Heart left ventricle (tissue), 16 donors: ENCODE results near the gene CCDC137. TPM values are rescaled to one million over a fixed set of nuclear protein-coding genes. Genes with fewer than 3 reads are reported as not detected.

Experiments
- ATAC-seq, 4 donors: fragments of 200-7000 bp; cut with Tn5 transposase; one replicate each; pipeline ENCODE4 v1.9.1; 2020 to 2022; ENCODE audit warnings: moderate library complexity in 4 of 4, mild to moderate bottlenecking in 3 of 4, moderate number of reproducible peaks in 1 of 4
- DNase-seq, 5 donors: peaks; one replicate each; pipeline ENCODE4 v3.0.0-alpha.2; 2020
- H3K27ac ChIP-seq, 12 donors: fragments of 200-600 bp; sonication (generic) in 4 of 12; one replicate each; pipeline versions ENCODE4 v1.5.0 to v1.8.0; 2016 to 2022; ENCODE audit warnings: mild to moderate bottlenecking in 2 of 12
- H3K27me3 ChIP-seq, 9 donors: fragments of 200-600 bp; sonication (generic) in 2 of 9; one replicate each; pipeline versions ENCODE4 v1.5.1 to v1.8.0; 2016 to 2022; ENCODE audit warnings: mild to moderate bottlenecking in 3 of 9
- H3K36me3 ChIP-seq, 9 donors: fragments of 200-600 bp; sonication (generic) in 2 of 9; one replicate each; pipeline versions ENCODE4 v1.5.0 to v1.8.0; 2018 to 2022; ENCODE audit warnings: mild to moderate bottlenecking in 2 of 9
- H3K4me1 ChIP-seq, 12 donors: fragments of 200-600 bp; sonication (generic) in 4 of 12; one replicate each; pipeline versions ENCODE4 v1.5.0 to v1.8.0; 2016 to 2022; ENCODE audit warnings: mild to moderate bottlenecking in 3 of 12
- H3K4me3 ChIP-seq, 12 donors: fragments of 200-600 bp; sonication (generic) in 4 of 12; one replicate each; pipeline versions ENCODE4 v1.5.0 to v1.8.0; 2017 to 2022; ENCODE audit warnings: mild to moderate bottlenecking in 9 of 12, moderate library complexity in 4 of 12
- H3K9me3 ChIP-seq, 12 donors: fragments of 200-600 bp; sonication (generic) in 4 of 12; one replicate each; pipeline versions ENCODE4 v1.5.0 to v1.8.0; 2016 to 2022; ENCODE audit warnings: mild to moderate bottlenecking in 1 of 12
- CTCF ChIP-seq, 12 donors: fragments of 200-600 bp; sonication (generic) in 4 of 12; IDR thresholded peaks; one replicate each; pipeline versions ENCODE4 v1.5.0 to v1.8.0; 2018 to 2022; ENCODE audit warnings: antibody characterized with exemption in 12 of 12, mild to moderate bottlenecking in 5 of 12
- POLR2A ChIP-seq, 2 donors: fragments of 450-650 bp; IDR thresholded peaks; one replicate each; pipeline ENCODE4 v1.6.1; 2017; ENCODE audit warnings: antibody characterized with exemption in 2 of 2, mild to moderate bottlenecking in 2 of 2, moderate library complexity in 2 of 2
- WGBS, 4 donors: extraction: QIAGEN DNeasy Blood & Tissue Kit in 2 of 4; methylation state at CpG; one replicate each; pipeline versions ENCODE4 v1.1.5 to v1.1.7; 2013 to 2018; 5-methylcytosine and 5-hydroxymethylcytosine counted together
- intact Hi-C, 10 donors: fragments of 100-400 bp; cut with DNase I; formaldehyde crosslinking; loops; one replicate each; pipeline versions ENCODE4 v1.11.1 to v1.14.2; 2022
- polyA plus RNA-seq, 2 donors: library from polyadenylated mRNA; stranded (reverse); fragments of 200-250 nt; gene quantifications; one replicate each; pipeline ENCODE4 v1.2.3, GENCODE V29; 2013
- total RNA-seq, 9 donors: library from RNA; depleted of rRNA in 2 of 9; stranded (reverse); fragments of >200 nt in 2 of 9; fragmentation: NEBNext Ultra II Directional in 3 of 9; extraction: Animal tissue kit (Norgen Biotek cat#: 25700) in 3 of 9; gene quantifications; one replicate each; pipeline versions ENCODE4 v1.1.0 to v1.2.4, GENCODE V29; 2016 to 2023
- donor health status: ischemic (EF 13 %, LVEDD 7.1; RV severe dilation, severe dysfunction).
- donor health status: healthy with polysubstance abuse.
- donor health status: DM: no; HTN: yes; CAD: no.
- donor health status: DM: no; HTN: no; CAD: no.
- donor health status: ischemic (EF 25% LVEDD 6.9; RV normal size, moderate dysfunction).
- donor health status: ischemic (EF 25% LVEDD 5.7; RV mildly dilated, moderate dysfunction).
- donor health status: healthy.
- donor health status: DM: yes; HTN: yes; CAD: no.
- donor health status: ischemic (EF 35%, LVEDD 5.7; RV mildly dilated, moderate dysfunction).
- donor health status: nonischemic (EF 11% LVEDD 7.7; RV severe dilation, severe dysfunction).
- donor health status: DM: yes; HTN: yes; CAD: no.
- donor health status: PGD.
- donor health status: ischemic (EF 29% LVEDD 5.4; RV normal size, mild dysfunction).
- donor health status: nonischemic (EF 23%, LVEDD 6.1; RV moderate dilation, normal function).

The CCDC137 gene
- total and polyA plus RNA-seq, 11 donors, result 3.5 to 20.0 (median 7.8) TPM

- H3K4me1 ChIP-seq, result peaks cover 5 to 18% (median 14%) of the 10 kb centered on the region in 12 donors
- intact Hi-C loops, result no loop called here
- DNase-seq (no peak), ATAC-seq (no peak)
- peaks cover 0 to 87% (median 75%) of the 10 kb centered on the region in 9 donors for H3K36me3 ChIP-seq
- no peak overlapping the region for H3K4me3 ChIP-seq
- no peaks in the 10 kb centered on the region for H3K9me3 ChIP-seq
- WGBS, 4 donors, result 88 to 96% (median 91%) methylated on average over 9 to 14 of the region's 14 CpGs
- TF ChIP-seq CTCF (IDR thresholded peaks at IDR 0.05) (no peak), POLR2A (IDR thresholded peaks at IDR 0.05) (no peak)
- H3K27me3 ChIP-seq, result no peaks in the 10 kb centered on the region
- no peak overlapping the region for H3K27ac ChIP-seq
These were observed 22.1 kb downstream of the CCDC137 start for GRCh38 chr17:81688616-81689015.

- Histone ChIP-seq H3K4me1 (peaks cover 0 to 9% (median 6%) of the 10 kb centered on the region in 12 donors), H3K27me3 (no peaks in the 10 kb centered on the region), H3K9me3 (no peaks in the 10 kb centered on the region), H3K27ac (no peak overlapping the region), H3K4me3 (no peak overlapping the region), H3K36me3 (peaks cover 0 to 100% (median 87%) of the 10 kb centered on the region in 9 donors)
- TF ChIP-seq POLR2A (IDR thresholded peaks at IDR 0.05) (no peak), CTCF (IDR thresholded peaks at IDR 0.05) (no peak)
- WGBS, 4 donors, result 85 to 94% (median 89%) methylated on average over 18 of the region's 18 CpGs
- ATAC-seq (no peak), DNase-seq (no peak)
- intact Hi-C loops, result no loop called here
These were observed 23.5 kb downstream of the CCDC137 start for GRCh38 chr17:81690066-81690465.

GRCh38 chr17:81690549-81690948 is 24.0 kb downstream of the CCDC137 start:
- DNase-seq (peak in 1 of 5 donors; percentile 59), ATAC-seq (no peak)
- Histone ChIP-seq H3K4me3 (no peak overlapping the region), H3K9me3 (no peaks in the 10 kb centered on the region), H3K4me1 (peaks cover 0 to 4% (median 1%) of the 10 kb centered on the region in 12 donors), H3K36me3 (peaks cover 0 to 100% (median 92%) of the 10 kb centered on the region in 9 donors), H3K27me3 (no peaks in the 10 kb centered on the region), H3K27ac (no peak overlapping the region)
- 82 to 92% (median 86%) methylated on average over 10 to 17 of the region's 17 CpGs for WGBS, 4 donors
- intact Hi-C loops, result no loop called here
- TF ChIP-seq POLR2A (IDR thresholded peaks at IDR 0.05) (no peak), CTCF (IDR thresholded peaks at IDR 0.05) (no peak)

- no peak overlapping the region for H3K27ac ChIP-seq
- H3K36me3 ChIP-seq, result peaks cover 0 to 100% (median 94%) of the 10 kb centered on the region in 9 donors
- no peak overlapping the region for H3K4me3 ChIP-seq
- ATAC-seq (no peak), DNase-seq (no peak)
- peaks cover 0 to under 1% (median 0%) of the 10 kb centered on the region in 12 donors for H3K4me1 ChIP-seq
- intact Hi-C loops, result no loop called here
- TF ChIP-seq POLR2A (IDR thresholded peaks at IDR 0.05), result no peak
- TF ChIP-seq CTCF (IDR thresholded peaks at IDR 0.05), result no peak
- 92 to 95% (median 93%) methylated on average over 13 to 18 of the region's 18 CpGs for WGBS, 4 donors
- no peaks in the 10 kb centered on the region for H3K9me3 ChIP-seq
- no peaks in the 10 kb centered on the region for H3K27me3 ChIP-seq
These were observed 24.7 kb downstream of the CCDC137 start for GRCh38 chr17:81691196-81691595.
